Natural killer cell treated with Interleukin-12 subunit alpha and Interleukin-12 subunit beta and Interleukin-15 and Interleukin-18, amount 100 ng/mL, for 72 hours (primary cell): Measurements from ENCODE around the gene FGF5. TPM values are rescaled to one million over a fixed set of nuclear protein-coding genes. Genes with fewer than 3 reads are reported as not detected.
A peak's percentile ranks its signal among the peaks of the same experiment; 100 is the strongest.
"Not testable (repeated sequence)": the region's sequence is repeated elsewhere in the genome, so short reads cannot be mapped to it uniquely, and the experiment has no call there.

ENCODE experiments used
- ATAC-seq, 2 donors: fragments of 150-1000 bp; cut with Tn5 transposase in 1 of 2; sonication (Bioruptor Pico), chemical (Tn5 transposase) in 1 of 2; 2 replicates each; pipeline ENCODE4 v1.10.0; 2021
- DNase-seq: peaks from one replicate; pipeline ENCODE4 v3.0.0; 2022; ENCODE audit warnings: low spot score
- H3K27ac Mint-ChIP-seq, 2 donors: 1 replicate in 1 of 2; 2 replicates in 1 of 2; pipeline ENCODE4 v1.8.0; 2022; ENCODE audit warnings: mixed read lengths in 2 of 2, mild to moderate bottlenecking in 1 of 2, moderate library complexity in 1 of 2
- H3K27me3 Mint-ChIP-seq, 2 donors: 1 replicate in 1 of 2; 2 replicates in 1 of 2; pipeline ENCODE4 v1.8.0; 2022; ENCODE audit warnings: mixed read lengths in 2 of 2
- H3K36me3 Mint-ChIP-seq: one replicate; pipeline ENCODE4 v1.8.0; 2022; ENCODE audit warnings: mixed read lengths
- H3K4me1 Mint-ChIP-seq, 2 donors: 1 replicate in 1 of 2; 2 replicates in 1 of 2; pipeline ENCODE4 v1.8.0; 2022; ENCODE audit warnings: low read depth in 2 of 2, mixed read lengths in 2 of 2, mild to moderate bottlenecking in 1 of 2
- H3K4me3 Mint-ChIP-seq: one replicate; pipeline ENCODE4 v1.8.0; 2022; ENCODE audit warnings: mixed read lengths
- H3K9me3 Mint-ChIP-seq: 2 replicates; pipeline ENCODE4 v1.8.0; 2022; ENCODE audit warnings: mixed read lengths
- total RNA-seq, 2 donors: library from RNA; stranded (reverse); gene quantifications; one replicate each; pipeline ENCODE4 v1.2.3, GENCODE V29; 2022

FGF5 gene
- total RNA-seq, 2 donors from 2014 or later: not detected

- no peak overlapping the region for H3K27ac Mint-ChIP-seq
- H3K36me3 Mint-ChIP-seq: no peaks in the 10 kb centered on the region
- no peaks in the 10 kb centered on the region for H3K9me3 Mint-ChIP-seq
- no peaks in the 10 kb centered on the region for H3K4me1 Mint-ChIP-seq
- H3K27me3 Mint-ChIP-seq: peaks cover 2 to 11% of the 10 kb centered on the region in 2 donors
- DNase-seq (no peak), ATAC-seq (no peak)
- no peak overlapping the region for H3K4me3 Mint-ChIP-seq
Measured at GRCh38 chr4:80313627-80314026, 47.2 kb downstream of the FGF5 start.

- not testable (repeated sequence) for H3K27me3 Mint-ChIP-seq, H3K4me3 Mint-ChIP-seq, ATAC-seq, H3K36me3 Mint-ChIP-seq, H3K4me1 Mint-ChIP-seq, H3K9me3 Mint-ChIP-seq, H3K27ac Mint-ChIP-seq, DNase-seq
Measured at GRCh38 chr4:80315848-80316247, 49.4 kb downstream of the FGF5 start.

- H3K4me3 Mint-ChIP-seq: no peak overlapping the region
- DNase-seq: no peak
- no peak overlapping the region for H3K27ac Mint-ChIP-seq
- no peak for ATAC-seq
- H3K36me3 Mint-ChIP-seq: no peaks in the 10 kb centered on the region
- H3K9me3 Mint-ChIP-seq: no peaks in the 10 kb centered on the region
- peaks cover 0 to 14% of the 10 kb centered on the region in 2 donors for H3K27me3 Mint-ChIP-seq
- H3K4me1 Mint-ChIP-seq: no peaks in the 10 kb centered on the region
Measured at GRCh38 chr4:80321341-80321740, 54.9 kb downstream of the FGF5 start.

- Mint-ChIP-seq H3K27me3 (peaks cover 0 to 14% of the 10 kb centered on the region in 2 donors), H3K4me3 (no peak overlapping the region), H3K4me1 (no peaks in the 10 kb centered on the region), H3K36me3 (no peaks in the 10 kb centered on the region), H3K27ac (no peak overlapping the region), H3K9me3 (no peaks in the 10 kb centered on the region)
- DNase-seq (no peak), ATAC-seq (no peak)
Measured at GRCh38 chr4:80321776-80322175, 55.3 kb downstream of the FGF5 start.

- Mint-ChIP-seq H3K27ac (no peak overlapping the region), H3K4me3 (no peak overlapping the region), H3K9me3 (no peaks in the 10 kb centered on the region), H3K4me1 (no peaks in the 10 kb centered on the region), H3K36me3 (no peaks in the 10 kb centered on the region), H3K27me3 (peaks cover 0 to 14% of the 10 kb centered on the region in 2 donors)
- no peak for ATAC-seq
- DNase-seq: no peak
Measured at GRCh38 chr4:80322716-80323115, 56.3 kb downstream of the FGF5 start.

GRCh38 chr4:80324171-80324570, 57.7 kb downstream of the FGF5 start:
- DNase-seq (no peak), ATAC-seq (no peak)
- no peaks in the 10 kb centered on the region for H3K36me3 Mint-ChIP-seq
- no peak overlapping the region for H3K4me3 Mint-ChIP-seq
- H3K27ac Mint-ChIP-seq: no peak overlapping the region
- no peaks in the 10 kb centered on the region for H3K4me1 Mint-ChIP-seq
- no peaks in the 10 kb centered on the region for H3K9me3 Mint-ChIP-seq
- H3K27me3 Mint-ChIP-seq: peaks cover under 1 to 14% of the 10 kb centered on the region in 2 donors

GRCh38 chr4:80331693-80332092, 65.2 kb downstream of the FGF5 start:
- no peak for DNase-seq
- Mint-ChIP-seq H3K27me3 (peaks cover 8 to 10% of the 10 kb centered on the region in 2 donors), H3K27ac (no peak overlapping the region), H3K4me1 (peaks cover 4 to 5% of the 10 kb centered on the region in 2 donors), H3K36me3 (no peaks in the 10 kb centered on the region), H3K9me3 (no peaks in the 10 kb centered on the region), H3K4me3 (no peak overlapping the region)
- ATAC-seq: no peak

GRCh38 chr4:80333121-80333520, 66.7 kb downstream of the FGF5 start:
- H3K27me3 Mint-ChIP-seq: peaks cover 8 to 10% of the 10 kb centered on the region in 2 donors

GRCh38 chr4:80334568-80334967, 68.1 kb downstream of the FGF5 start:
- DNase-seq (no peak), ATAC-seq (no peak)
- Mint-ChIP-seq H3K9me3 (no peaks in the 10 kb centered on the region), H3K27ac (no peak overlapping the region), H3K4me3 (no peak overlapping the region), H3K4me1 (peaks cover 4 to 5% of the 10 kb centered on the region in 2 donors), H3K36me3 (no peaks in the 10 kb centered on the region), H3K27me3 (peaks cover 11 to 16% of the 10 kb centered on the region in 2 donors)

More at GRCh38 chr4:80333121-80333520, 66.7 kb downstream of the FGF5 start:
- H3K27ac Mint-ChIP-seq: no peak overlapping the region
- no peak for DNase-seq
- peaks cover 4 to 5% of the 10 kb centered on the region in 2 donors for H3K4me1 Mint-ChIP-seq
- ATAC-seq: no peak
- no peaks in the 10 kb centered on the region for H3K9me3 Mint-ChIP-seq
- no peaks in the 10 kb centered on the region for H3K36me3 Mint-ChIP-seq
- H3K4me3 Mint-ChIP-seq: no peak overlapping the region

- DNase-seq (no peak), ATAC-seq (no peak)
- peaks cover 4 to 5% of the 10 kb centered on the region in 2 donors for H3K4me1 Mint-ChIP-seq
- H3K4me3 Mint-ChIP-seq: peak overlapping the region; percentile 80
- no peaks in the 10 kb centered on the region for H3K36me3 Mint-ChIP-seq
- no peaks in the 10 kb centered on the region for H3K9me3 Mint-ChIP-seq
- H3K27me3 Mint-ChIP-seq: peaks cover 11 to 16% of the 10 kb centered on the region in 2 donors
- H3K27ac Mint-ChIP-seq: no peak overlapping the region
Measured at GRCh38 chr4:80335226-80335553, 68.7 kb downstream of the FGF5 start.

GRCh38 chr4:80335554-80336358, 69.3 kb downstream of the FGF5 start, which contains the start of gene CFAP299:
TSS of gene CFAP299 (plus strand) at chr4:80335730.
- H3K4me1 Mint-ChIP-seq: peaks cover 4 to 5% of the 10 kb centered on the region in 2 donors
- no peaks in the 10 kb centered on the region for H3K9me3 Mint-ChIP-seq
- H3K36me3 Mint-ChIP-seq: no peaks in the 10 kb centered on the region
- no peak within 1 kb of the TSS for H3K27ac Mint-ChIP-seq
- H3K4me3 Mint-ChIP-seq: peak within 1 kb of the TSS; percentile 80
- ATAC-seq (peak; percentile 91 to 93), DNase-seq (peak; percentile 66)
- H3K27me3 Mint-ChIP-seq: peaks cover 11 to 16% of the 10 kb centered on the region in 2 donors

GRCh38 chr4:80336582-80336981, 70.1 kb downstream of the FGF5 start:
- ATAC-seq (no peak), DNase-seq (no peak)
- no peak overlapping the region for H3K27ac Mint-ChIP-seq
- H3K27me3 Mint-ChIP-seq: peaks cover 11 to 16% of the 10 kb centered on the region in 2 donors
- no peak overlapping the region for H3K4me3 Mint-ChIP-seq
- H3K36me3 Mint-ChIP-seq: peaks cover 2% of the 10 kb centered on the region
- peaks cover 4 to 5% of the 10 kb centered on the region in 2 donors for H3K4me1 Mint-ChIP-seq
- H3K9me3 Mint-ChIP-seq: no peaks in the 10 kb centered on the region

- peaks cover 11 to 16% of the 10 kb centered on the region in 2 donors for H3K27me3 Mint-ChIP-seq
- H3K36me3 Mint-ChIP-seq: peaks cover 15% of the 10 kb centered on the region
- H3K9me3 Mint-ChIP-seq: peaks cover 4% of the 10 kb centered on the region
- ATAC-seq: no peak
- no peak overlapping the region for H3K27ac Mint-ChIP-seq
- peaks cover 4 to 5% of the 10 kb centered on the region in 2 donors for H3K4me1 Mint-ChIP-seq
- DNase-seq: no peak
- H3K4me3 Mint-ChIP-seq: no peak overlapping the region
Measured at GRCh38 chr4:80340036-80340435, 73.6 kb downstream of the FGF5 start.
